ENCODE data around the gene DCX. TPM values are rescaled to one million over a fixed set of nuclear protein-coding genes. Genes with fewer than 3 reads are reported as not detected.

DCX gene
- total RNA-seq, 4 donors from 2014 or later = not detected

GRCh38 chrX:111395149-111395548 is 16.8 kb downstream of the DCX start:
- no peak for DNase-seq (ENCODE audit: low spot score)
- TF ChIP-seq CTCF (IDR thresholded peaks at IDR 0.05) = no peak
- ATAC-seq (ENCODE audit: low FRiP score) = no peak

- no peak for TF ChIP-seq CTCF (IDR thresholded peaks at IDR 0.05)
- DNase-seq (ENCODE audit: low spot score) (no peak), ATAC-seq (ENCODE audit: low FRiP score) (no peak)
These were observed 17.4 kb downstream of the DCX start for GRCh38 chrX:111394569-111394968.

GRCh38 chrX:111387470-111388070 is 24.4 kb downstream of the DCX start:
- no peak for TF ChIP-seq CTCF (IDR thresholded peaks at IDR 0.05)
- ATAC-seq (ENCODE audit: low FRiP score) = no peak
- no peak for DNase-seq (ENCODE audit: low spot score)

GRCh38 chrX:111386615-111387233 is 25.3 kb downstream of the DCX start:
- DNase-seq (ENCODE audit: low spot score) = no peak
- no peak for ATAC-seq (ENCODE audit: low FRiP score)
- TF ChIP-seq CTCF (IDR thresholded peaks at IDR 0.05) = no peak

- TF ChIP-seq CTCF (IDR thresholded peaks at IDR 0.05) = no peak
- ATAC-seq (ENCODE audit: low FRiP score) (no peak), DNase-seq (ENCODE audit: low spot score) (no peak)
These were observed 25.9 kb downstream of the DCX start for GRCh38 chrX:111386077-111386476.

- DNase-seq (ENCODE audit: low spot score) (no peak), ATAC-seq (ENCODE audit: low FRiP score) (no peak)
- TF ChIP-seq CTCF (IDR thresholded peaks at IDR 0.05) = no peak
These were observed 29.7 kb downstream of the DCX start for GRCh38 chrX:111382277-111382676.
